ENCODE results near the gene PTDSS2. TPM values are rescaled to one million over a fixed set of nuclear protein-coding genes. Genes with fewer than 3 reads are reported as not detected.

Gene PTDSS2
- total RNA-seq, 1 donor from 2014 or later = 32.9 TPM

DNA sequence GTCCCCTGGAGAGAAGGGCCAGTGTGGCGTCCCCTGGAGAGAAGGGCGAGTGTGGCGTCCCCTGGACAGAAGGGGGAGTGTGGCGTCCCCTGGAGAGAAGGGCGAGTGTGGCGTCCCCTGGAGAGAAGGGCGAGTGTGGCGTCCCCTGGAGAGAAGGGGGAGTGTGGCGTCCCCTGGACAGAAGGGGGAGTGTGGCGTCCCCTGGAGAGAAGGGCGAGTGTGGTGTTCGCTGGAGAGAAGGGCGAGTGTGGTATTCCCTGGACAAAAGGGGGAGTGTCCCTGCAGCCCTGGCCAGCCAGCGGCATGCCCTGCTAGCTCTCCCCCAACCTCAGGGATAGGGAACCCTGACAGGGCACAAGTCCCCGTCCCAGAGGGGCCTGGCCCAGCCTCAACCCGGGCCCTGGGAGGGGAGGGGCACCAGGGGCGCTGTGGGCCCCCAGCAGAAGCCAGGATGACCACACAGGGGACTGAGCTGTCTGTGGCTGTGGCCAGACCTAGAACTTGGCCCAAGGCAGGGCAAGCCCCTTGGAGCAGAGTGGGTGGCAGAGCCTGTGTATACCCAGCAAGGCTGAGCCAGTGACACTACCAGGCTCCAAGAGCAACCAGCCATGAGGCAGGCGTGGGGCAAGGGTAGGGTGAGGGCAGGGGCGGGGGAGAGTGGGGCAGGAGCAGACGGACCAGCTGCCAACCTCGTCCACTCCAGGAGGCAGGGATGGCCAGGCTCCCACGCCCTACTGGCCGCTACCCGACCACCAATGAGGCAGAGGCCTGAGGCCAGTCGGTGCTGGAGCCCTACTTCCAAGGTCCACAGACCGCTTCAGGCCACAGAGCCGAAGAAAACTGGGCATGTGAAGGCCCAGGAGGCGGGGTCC, 81.1 kb downstream of the PTDSS2 start:
- DNase-seq (no peak), ATAC-seq (no peak)
- H3K27me3 ChIP-seq (ENCODE audit: low read depth) = no peaks in the 10 kb centered on the region
- intact Hi-C loops (cut with DNase I) = no loop called here
- H3K36me3 ChIP-seq = peaks cover 33% of the 10 kb centered on the region
- no peak overlapping the region for H3K4me3 ChIP-seq
- peaks cover 15% of the 10 kb centered on the region for H3K4me1 ChIP-seq
- TF ChIP-seq, protein P1, sequence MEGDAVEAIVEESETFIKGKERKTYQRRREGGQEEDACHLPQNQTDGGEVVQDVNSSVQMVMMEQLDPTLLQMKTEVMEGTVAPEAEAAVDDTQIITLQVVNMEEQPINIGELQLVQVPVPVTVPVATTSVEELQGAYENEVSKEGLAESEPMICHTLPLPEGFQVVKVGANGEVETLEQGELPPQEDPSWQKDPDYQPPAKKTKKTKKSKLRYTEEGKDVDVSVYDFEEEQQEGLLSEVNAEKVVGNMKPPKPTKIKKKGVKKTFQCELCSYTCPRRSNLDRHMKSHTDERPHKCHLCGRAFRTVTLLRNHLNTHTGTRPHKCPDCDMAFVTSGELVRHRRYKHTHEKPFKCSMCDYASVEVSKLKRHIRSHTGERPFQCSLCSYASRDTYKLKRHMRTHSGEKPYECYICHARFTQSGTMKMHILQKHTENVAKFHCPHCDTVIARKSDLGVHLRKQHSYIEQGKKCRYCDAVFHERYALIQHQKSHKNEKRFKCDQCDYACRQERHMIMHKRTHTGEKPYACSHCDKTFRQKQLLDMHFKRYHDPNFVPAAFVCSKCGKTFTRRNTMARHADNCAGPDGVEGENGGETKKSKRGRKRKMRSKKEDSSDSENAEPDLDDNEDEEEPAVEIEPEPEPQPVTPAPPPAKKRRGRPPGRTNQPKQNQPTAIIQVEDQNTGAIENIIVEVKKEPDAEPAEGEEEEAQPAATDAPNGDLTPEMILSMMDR (IDR thresholded peaks at IDR 0.05) = no peak
- no peaks in the 10 kb centered on the region for H3K9me3 ChIP-seq
- H3K27ac ChIP-seq = no peak overlapping the region

- Histone ChIP-seq H3K36me3 (peaks cover 33% of the 10 kb centered on the region), H3K27me3 (ENCODE audit: low read depth) (no peaks in the 10 kb centered on the region), H3K4me3 (no peak overlapping the region), H3K4me1 (peaks cover 24% of the 10 kb centered on the region), H3K9me3 (no peaks in the 10 kb centered on the region), H3K27ac (no peak overlapping the region)
- no peak for ATAC-seq
- intact Hi-C loops (cut with DNase I) = no loop called here
- DNase-seq = no peak
- TF ChIP-seq, protein P1 (IDR thresholded peaks at IDR 0.05) = no peak
Measured at GRCh38 chr11:531919-532526, 81.9 kb downstream of the PTDSS2 start.

GRCh38 chr11:532527-532985, 82.5 kb downstream of the PTDSS2 start:
- Histone ChIP-seq H3K4me1 (peaks cover 29% of the 10 kb centered on the region), H3K27me3 (ENCODE audit: low read depth) (peaks cover under 1% of the 10 kb centered on the region), H3K4me3 (no peak overlapping the region), H3K9me3 (no peaks in the 10 kb centered on the region), H3K36me3 (peaks cover 33% of the 10 kb centered on the region), H3K27ac (no peak overlapping the region)
- intact Hi-C loops (cut with DNase I) = no loop called here
- ATAC-seq = no peak
- DNase-seq = no peak
- TF ChIP-seq, protein P1 (IDR thresholded peaks at IDR 0.05) = no peak

- intact Hi-C loops (cut with DNase I) = no loop called here
- H3K27me3 ChIP-seq (ENCODE audit: low read depth) = peaks cover 4% of the 10 kb centered on the region
- TF ChIP-seq, protein P1 (IDR thresholded peaks at IDR 0.05) = no peak
- no peaks in the 10 kb centered on the region for H3K9me3 ChIP-seq
- H3K4me1 ChIP-seq = peaks cover 34% of the 10 kb centered on the region
- no peak for DNase-seq
- ATAC-seq = no peak
- no peak overlapping the region for H3K4me3 ChIP-seq
- H3K27ac ChIP-seq = no peak overlapping the region
- peaks cover 33% of the 10 kb centered on the region for H3K36me3 ChIP-seq
Measured at GRCh38 chr11:532986-533585, 83.0 kb downstream of the PTDSS2 start.

GRCh38 chr11:533586-534395, 83.7 kb downstream of the PTDSS2 start:
- intact Hi-C loops (cut with DNase I) = no loop called here
- TF ChIP-seq, protein P1 (IDR thresholded peaks at IDR 0.05) = no peak
- peaks cover 4% of the 10 kb centered on the region for H3K27me3 ChIP-seq (ENCODE audit: low read depth)
- no peaks in the 10 kb centered on the region for H3K9me3 ChIP-seq
- ATAC-seq (no peak), DNase-seq (no peak)
- peaks cover 34% of the 10 kb centered on the region for H3K4me1 ChIP-seq
- peak overlapping the region; percentile 80 for H3K4me3 ChIP-seq
- H3K36me3 ChIP-seq = peaks cover 33% of the 10 kb centered on the region
- H3K27ac ChIP-seq = peak overlapping the region; percentile 59

Data from lower lobe of right lung (tissue), 2 donors.